SK-N-MC (cell line): ENCODE results near the gene AUTS2.

Source experiments
- EZH2 ChIP-seq: fragments of 200-600 bp; sonication (generic); IDR thresholded peaks from one replicate; pipeline ENCODE4 v1.6.1; 2017; ENCODE audit warnings: antibody characterized with exemption
- FOXP2 ChIP-seq: optimal IDR thresholded peaks from 2 replicates; pipeline ENCODE3; 2011; ENCODE audit warnings: mild to moderate bottlenecking, moderate library complexity; ENCODE audit not compliant: insufficient read depth; ENCODE audit errors: extremely low read length, control extremely low read depth
- POLR2AphosphoS5 ChIP-seq: IDR thresholded peaks from 2 replicates; pipeline ENCODE4 v1.6.1; 2012; ENCODE audit warnings: mild to moderate bottlenecking, low read depth, low read length, borderline replicate concordance

DNA sequence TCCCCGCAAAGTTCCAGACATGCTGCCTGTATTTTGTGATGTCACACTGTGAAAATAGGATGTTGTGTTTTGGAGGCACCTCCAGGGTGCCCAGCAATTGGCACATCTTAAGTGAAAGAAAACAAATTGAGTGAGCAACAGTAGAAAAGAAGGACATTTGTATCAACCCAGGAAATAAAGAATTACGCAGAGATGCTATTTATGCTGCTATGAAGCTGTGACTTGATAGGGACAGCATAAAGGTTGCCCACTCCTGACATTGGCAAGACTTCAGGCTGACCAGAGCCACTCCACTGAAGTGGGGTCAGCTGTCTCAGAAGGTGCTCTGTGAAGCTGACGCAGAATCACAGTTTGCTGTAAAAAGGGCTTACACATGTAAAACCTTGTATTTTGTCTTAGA is 803.8 kb downstream of the AUTS2 start:
- TF ChIP-seq FOXP2 = no peak
- TF ChIP-seq EZH2 = no peak
- no peak for TF ChIP-seq POLR2AphosphoS5
